Testis (tissue), 3 donors: ENCODE results near the gene HOTAIR. TPM values are rescaled to one million over a fixed set of nuclear protein-coding genes. Genes with fewer than 3 reads are reported as not detected.

Experiments used
- DNase-seq: peaks from one replicate; pipeline ENCODE4 v3.0.0-alpha.2; 2019
- H3K27ac ChIP-seq, 2 donors: fragments of 200-600 bp; sonication (generic); one replicate each; pipeline ENCODE4 v1.5.1; 2019
- H3K27me3 ChIP-seq: fragments of 200-600 bp; sonication (generic); one replicate; pipeline ENCODE4 v1.5.1; 2019
- H3K36me3 ChIP-seq: fragments of 200-600 bp; sonication (generic); one replicate; pipeline ENCODE4 v1.5.1; 2017; ENCODE audit warnings: low read depth; ENCODE audit errors: missing control alignments
- H3K4me1 ChIP-seq: fragments of 200-600 bp; sonication (generic); one replicate; pipeline ENCODE4 v1.5.1; 2019
- H3K4me3 ChIP-seq, 2 donors: fragments of 200-600 bp; sonication (generic); one replicate each; pipeline ENCODE4 v1.5.1; 2017 to 2019
- H3K9me3 ChIP-seq: fragments of 200-600 bp; sonication (generic); one replicate; pipeline ENCODE4 v1.5.1; 2017
- POLR2A ChIP-seq: fragments of 450-650 bp; IDR thresholded peaks from one replicate; pipeline ENCODE4 v1.6.1; 2017; ENCODE audit warnings: antibody characterized with exemption, mild to moderate bottlenecking, moderate library complexity
- WGBS, 2 donors: methylation state at CpG; one replicate each; pipeline ENCODE4 v1.1.5; 2018; 5-methylcytosine and 5-hydroxymethylcytosine counted together
- intact Hi-C: fragments of 100-400 bp; cut with DNase I; formaldehyde crosslinking; loops from one replicate; pipeline ENCODE4 v1.15.1; 2023; ENCODE audit warnings: low total_unique reads
- polyA plus RNA-seq: library from polyadenylated mRNA; stranded (reverse); fragments of 350-450 nt; fragmentation: Illumina TruSeq; extraction: RNeasy Lipid Tissue Mini Kit (QIAGEN cat#74804); gene quantifications from one replicate; pipeline ENCODE4 v1.2.3, GENCODE V29; 2014; ENCODE audit warnings: low read depth, low replicate concordance; ENCODE audit not compliant: insufficient read depth
- total RNA-seq, 2 donors: library from RNA; depleted of rRNA; stranded (reverse); fragments of >200 nt; gene quantifications; one replicate each; pipeline ENCODE4 v1.2.3, GENCODE V29; 2016
- TF ChIP-seq, protein P1 (sequence below), 3 experiments: fragments of 450-650 bp in 2 of 3; fragments of 200-600 bp in 1 of 3; sonication (generic) in 1 of 3; IDR thresholded peaks; one replicate each; pipeline ENCODE4 v1.5.1; 2016 to 2019; ENCODE audit warnings: antibody characterized with exemption in 3 of 3, mild to moderate bottlenecking in 2 of 3, moderate library complexity in 1 of 3

HOTAIR gene
- total and polyA plus RNA-seq, 3 donors from 2014 or later = 3.1 to 8.6 (median 3.4) TPM

DNA sequence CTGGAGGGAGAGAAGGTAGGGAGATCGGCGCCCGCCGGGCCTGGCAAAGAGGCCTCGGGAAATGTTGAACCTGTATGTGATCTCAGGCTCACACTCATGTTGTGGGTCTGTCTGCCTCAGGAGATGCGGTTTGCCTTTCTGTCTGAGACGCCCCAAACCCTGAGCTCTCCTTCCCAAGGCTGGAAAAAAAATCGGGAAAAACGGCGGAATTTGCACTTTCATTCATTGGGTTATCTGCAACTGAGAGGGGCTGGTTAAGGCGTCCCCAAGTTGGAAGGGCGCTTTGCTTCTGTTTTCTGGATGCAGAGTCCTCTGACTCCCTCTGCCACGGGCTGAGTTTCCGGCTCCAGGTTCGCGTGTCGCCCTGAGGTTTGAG lies 20.2 kb upstream of the HOTAIR start:
- Histone ChIP-seq H3K36me3 (no peaks in the 10 kb centered on the region), H3K9me3 (no peaks in the 10 kb centered on the region), H3K27me3 (peaks cover 3% of the 10 kb centered on the region), H3K4me1 (peaks cover 29% of the 10 kb centered on the region), H3K27ac (peak overlapping the region in 1 of 2 donors; percentile 39), H3K4me3 (peak overlapping the region in 1 of 2 donors; percentile 38)
- 12 to 22% methylated on average over 17 of the region's 17 CpGs for WGBS, 2 donors
- no peak for TF ChIP-seq POLR2A
- TF ChIP-seq, protein P1, sequence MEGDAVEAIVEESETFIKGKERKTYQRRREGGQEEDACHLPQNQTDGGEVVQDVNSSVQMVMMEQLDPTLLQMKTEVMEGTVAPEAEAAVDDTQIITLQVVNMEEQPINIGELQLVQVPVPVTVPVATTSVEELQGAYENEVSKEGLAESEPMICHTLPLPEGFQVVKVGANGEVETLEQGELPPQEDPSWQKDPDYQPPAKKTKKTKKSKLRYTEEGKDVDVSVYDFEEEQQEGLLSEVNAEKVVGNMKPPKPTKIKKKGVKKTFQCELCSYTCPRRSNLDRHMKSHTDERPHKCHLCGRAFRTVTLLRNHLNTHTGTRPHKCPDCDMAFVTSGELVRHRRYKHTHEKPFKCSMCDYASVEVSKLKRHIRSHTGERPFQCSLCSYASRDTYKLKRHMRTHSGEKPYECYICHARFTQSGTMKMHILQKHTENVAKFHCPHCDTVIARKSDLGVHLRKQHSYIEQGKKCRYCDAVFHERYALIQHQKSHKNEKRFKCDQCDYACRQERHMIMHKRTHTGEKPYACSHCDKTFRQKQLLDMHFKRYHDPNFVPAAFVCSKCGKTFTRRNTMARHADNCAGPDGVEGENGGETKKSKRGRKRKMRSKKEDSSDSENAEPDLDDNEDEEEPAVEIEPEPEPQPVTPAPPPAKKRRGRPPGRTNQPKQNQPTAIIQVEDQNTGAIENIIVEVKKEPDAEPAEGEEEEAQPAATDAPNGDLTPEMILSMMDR (IDR thresholded peaks at IDR 0.05) = no peak
- intact Hi-C loops = no loop called here
- DNase-seq = no peak

GRCh38 chr12:53994264-53995001 lies 19.7 kb upstream of the HOTAIR start:
- intact Hi-C loops = no loop called here
- peak overlapping the region in 1 of 2 donors; percentile 38 for H3K4me3 ChIP-seq
- DNase-seq = no peak
- peaks cover 3% of the 10 kb centered on the region for H3K27me3 ChIP-seq
- no peaks in the 10 kb centered on the region for H3K9me3 ChIP-seq
- TF ChIP-seq, protein P1 (IDR thresholded peaks at IDR 0.05) = no peak
- no peak for TF ChIP-seq POLR2A
- H3K36me3 ChIP-seq = no peaks in the 10 kb centered on the region
- 3 to 13% methylated on average over 28 to 56 of the region's 60 CpGs for WGBS, 2 donors
- no peak overlapping the region for H3K27ac ChIP-seq
- H3K4me1 ChIP-seq = peaks cover 29% of the 10 kb centered on the region

GRCh38 chr12:53994009-53994263 lies 19.2 kb upstream of the HOTAIR start:
- 24 to 37% methylated on average over 8 to 19 of the region's 19 CpGs for WGBS, 2 donors
- Histone ChIP-seq H3K4me3 (peak overlapping the region in 1 of 2 donors; percentile 38), H3K9me3 (no peaks in the 10 kb centered on the region), H3K36me3 (no peaks in the 10 kb centered on the region), H3K27ac (no peak overlapping the region), H3K27me3 (peaks cover 3% of the 10 kb centered on the region), H3K4me1 (peaks cover 27% of the 10 kb centered on the region)
- DNase-seq = no peak
- TF ChIP-seq, protein P1 (IDR thresholded peaks at IDR 0.05) = no peak
- TF ChIP-seq POLR2A = no peak
- intact Hi-C loops = no loop called here

GRCh38 chr12:53993162-53994008 lies 18.6 kb upstream of the HOTAIR start:
- peaks cover 27% of the 10 kb centered on the region for H3K4me1 ChIP-seq
- H3K9me3 ChIP-seq = no peaks in the 10 kb centered on the region
- no peak overlapping the region for H3K27ac ChIP-seq
- TF ChIP-seq, protein P1 (IDR thresholded peaks at IDR 0.05) = no peak
- TF ChIP-seq POLR2A = no peak
- H3K27me3 ChIP-seq = peaks cover 3% of the 10 kb centered on the region
- H3K36me3 ChIP-seq = no peaks in the 10 kb centered on the region
- DNase-seq = no peak
- intact Hi-C loops = no loop called here
- 39 to 59% methylated on average over 18 of the region's 18 CpGs for WGBS, 2 donors
- no peak overlapping the region for H3K4me3 ChIP-seq
